Coronary artery (tissue), 2 donors: ENCODE data around the gene KLHL12.

Experiments
- DNase-seq: peaks from one replicate; pipeline ENCODE4 v3.0.0-alpha.2; 2017; ENCODE audit warnings: low spot score
- H3K27ac ChIP-seq, 2 donors: fragments of 200-600 bp; sonication (generic); one replicate each; pipeline ENCODE4 v1.5.1; 2016 to 2019
- H3K4me3 ChIP-seq: fragments of 200-600 bp; sonication (generic); 2 replicates; pipeline ENCODE4 v1.5.1; 2016; ENCODE audit warnings: mild to moderate bottlenecking, moderate library complexity
- CTCF ChIP-seq: fragments of 200-600 bp; sonication (generic); IDR thresholded peaks from one replicate; pipeline ENCODE4 v1.5.1; 2019; ENCODE audit warnings: antibody characterized with exemption

The KLHL12 gene

GRCh38 chr1:202844259-202844658 lies 82.8 kb downstream of the KLHL12 start:
- DNase-seq = no peak
- Histone ChIP-seq H3K4me3 (no peak overlapping the region), H3K27ac (no peak overlapping the region)
- TF ChIP-seq CTCF = no peak

- no peak for DNase-seq
- Histone ChIP-seq H3K27ac (no peak overlapping the region), H3K4me3 (no peak overlapping the region)
- no peak for TF ChIP-seq CTCF
Measured at GRCh38 chr1:202843081-202843480, 84.0 kb downstream of the KLHL12 start.
